A204.1 (cell line): ENCODE data around the gene SPP1.
"Not testable (repeated sequence)": the region's sequence is repeated elsewhere in the genome, so short reads cannot be mapped to it uniquely, and the experiment has no call there.

Experiments used
- FAIRE-seq: peaks from 2 replicates; lab custom pipeline; 2012; peaks lifted over from hg19 to GRCh38; lab: Jason Lieb, UNC

SPP1 gene

DNA sequence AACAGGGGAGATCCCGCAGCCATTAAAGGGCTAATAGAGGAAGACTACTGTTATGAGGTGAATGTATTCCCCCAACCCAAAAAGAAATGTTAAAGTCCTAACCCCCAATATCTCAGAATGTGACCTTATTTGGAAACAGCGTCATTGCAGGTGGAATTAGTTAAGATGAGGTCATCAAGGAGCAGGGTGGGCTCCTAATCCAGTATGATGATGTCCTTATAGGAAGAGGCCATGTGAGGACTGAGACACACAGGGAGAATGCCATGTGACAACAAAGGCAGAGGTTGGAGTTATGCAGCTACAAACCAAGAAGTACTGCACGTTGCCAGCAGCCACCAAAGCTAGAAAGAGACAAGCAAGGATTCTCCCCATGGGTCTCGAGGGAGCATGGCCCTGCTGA is 14.3 kb downstream of the SPP1 start:
- FAIRE-seq, result no peak

DNA sequence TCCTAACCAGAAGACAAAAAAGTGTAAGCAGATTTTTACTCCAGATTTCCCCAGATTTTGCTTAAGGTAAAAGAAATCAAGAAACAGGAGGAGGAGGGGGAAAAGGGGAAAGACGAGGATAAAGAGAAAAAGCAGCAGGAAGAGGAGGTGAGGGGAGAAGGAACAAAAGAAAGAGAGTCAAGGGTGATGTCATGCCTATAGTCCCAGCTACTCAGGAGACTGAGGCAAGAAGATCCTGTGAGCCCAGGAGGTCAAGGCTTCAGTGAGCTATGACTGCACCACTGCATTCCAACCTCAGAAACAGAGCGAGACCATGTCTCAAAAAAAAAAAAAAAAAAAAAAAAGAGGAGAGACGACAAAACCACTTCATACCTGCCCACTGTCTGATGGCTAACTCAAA is 19.9 kb downstream of the SPP1 start:
- no peak for FAIRE-seq

DNA sequence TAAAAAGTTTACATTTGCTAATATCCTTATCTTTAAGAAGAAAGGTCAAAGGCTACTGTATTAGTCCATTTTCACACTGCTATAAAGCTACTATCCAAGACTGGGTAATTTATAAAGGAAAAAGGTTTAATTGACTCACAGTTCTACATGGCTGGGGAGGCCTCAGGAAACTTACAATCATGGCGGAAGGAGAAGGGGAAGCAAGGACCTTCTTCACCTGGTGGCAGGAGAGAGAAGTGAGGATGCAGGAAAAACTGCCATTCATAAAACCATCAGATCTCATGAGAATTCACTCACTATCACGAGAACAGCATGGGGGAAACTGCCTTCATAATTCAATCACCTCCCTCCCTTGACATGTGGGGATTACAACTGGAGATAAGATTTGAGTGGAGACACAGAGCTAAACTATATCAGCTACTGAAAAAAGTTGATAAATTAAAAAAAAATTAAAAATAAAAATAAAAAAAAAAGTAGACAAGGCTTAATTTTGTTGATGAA is 23.7 kb downstream of the SPP1 start:
- FAIRE-seq, result not testable (repeated sequence)

DNA sequence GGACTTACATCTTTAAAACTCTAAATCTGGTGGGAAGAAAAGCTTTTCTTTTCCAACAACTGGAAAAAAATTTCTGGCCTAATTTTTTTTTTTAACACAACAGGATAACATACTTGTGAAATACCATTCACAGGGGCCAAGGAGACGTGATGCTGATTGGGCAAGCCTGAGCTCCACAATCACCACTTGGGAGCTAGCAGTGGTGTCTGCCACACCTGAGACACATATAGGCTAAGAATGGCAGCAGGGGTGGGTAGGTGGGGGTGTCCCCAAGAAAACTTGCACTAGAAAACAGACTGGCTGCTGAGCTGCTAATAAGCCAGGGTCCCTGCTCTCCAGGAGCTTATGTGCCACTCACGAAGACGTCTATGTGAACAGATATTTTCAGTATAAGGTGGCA is 26.4 kb downstream of the SPP1 start:
- FAIRE-seq, result no peak

DNA sequence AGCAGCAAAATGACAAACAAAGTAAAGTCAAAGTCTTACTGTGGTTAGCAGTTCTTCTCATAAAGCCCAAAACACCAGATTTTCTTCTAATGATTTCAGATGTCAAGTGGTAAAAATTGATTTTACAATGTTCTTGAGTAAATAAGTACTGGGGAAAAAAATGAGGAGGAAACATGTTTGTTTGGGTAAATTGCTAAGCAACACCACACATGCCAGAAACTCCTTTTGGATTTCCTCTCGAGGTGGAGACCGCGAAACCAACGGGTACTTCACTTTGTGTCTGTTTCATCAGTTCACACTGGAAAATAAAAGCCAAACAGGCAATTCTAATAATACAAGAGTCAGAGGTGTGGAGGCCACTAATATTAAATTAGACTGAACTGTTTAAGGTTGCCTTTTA is 27.3 kb downstream of the SPP1 start:
- no peak for FAIRE-seq

DNA sequence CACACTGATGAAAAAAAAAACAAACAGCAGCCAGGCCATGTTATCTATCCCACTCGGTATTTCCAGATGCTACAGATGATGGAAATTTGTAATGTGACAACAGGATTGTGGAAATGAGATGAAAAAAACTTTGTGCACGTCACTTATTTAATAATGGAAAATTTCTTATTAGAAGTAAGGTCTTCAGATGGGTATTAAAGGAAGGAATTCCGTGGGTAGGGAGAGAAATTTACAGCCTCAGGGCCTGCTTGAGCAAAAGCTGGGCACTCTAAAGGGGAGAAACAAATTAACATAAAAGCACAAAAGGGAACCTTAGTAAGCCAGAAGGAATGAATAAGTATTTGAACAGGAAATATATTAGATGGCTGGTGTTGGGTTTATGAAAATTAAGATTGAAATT is 27.7 kb downstream of the SPP1 start:
- no peak for FAIRE-seq

DNA sequence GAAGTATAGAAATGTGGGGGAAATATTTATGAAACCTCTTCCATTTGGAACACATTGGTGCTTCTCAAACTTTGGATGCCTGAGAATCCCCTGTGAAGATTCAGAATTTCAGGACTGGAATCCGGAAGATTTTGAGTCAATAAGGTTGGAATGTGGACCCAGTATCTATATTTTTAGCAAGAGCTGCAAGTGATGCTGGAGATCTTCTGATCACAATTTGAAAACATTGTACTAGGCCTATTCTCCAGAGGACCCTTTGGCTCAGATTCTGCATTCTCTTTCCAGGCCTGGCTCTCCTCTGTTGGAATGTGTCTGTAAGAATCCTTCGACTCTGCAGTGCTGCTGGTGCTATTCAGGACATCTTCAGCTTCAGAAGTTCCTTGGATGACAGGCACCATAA is 29.6 kb downstream of the SPP1 start:
- FAIRE-seq, result no peak

DNA sequence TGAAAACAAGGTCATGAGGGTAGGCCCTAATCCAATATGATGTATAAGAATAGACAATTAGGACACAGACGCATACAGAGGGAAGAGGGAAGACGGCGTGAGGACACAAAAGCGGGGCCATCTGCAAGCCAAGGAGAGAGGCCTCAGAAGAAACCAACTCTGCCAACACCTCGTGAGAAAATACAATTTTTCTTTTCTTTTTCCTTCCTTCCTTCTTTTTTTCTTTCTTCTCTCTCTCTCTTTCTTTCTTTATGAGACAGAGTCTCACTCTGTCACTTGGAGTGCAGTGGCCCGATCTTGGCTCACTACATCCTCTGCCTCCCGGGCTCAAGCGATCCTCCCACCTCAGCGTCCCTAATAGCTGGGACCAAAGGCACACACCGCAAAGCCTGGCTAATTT is 30.4 kb downstream of the SPP1 start:
- no peak for FAIRE-seq

DNA sequence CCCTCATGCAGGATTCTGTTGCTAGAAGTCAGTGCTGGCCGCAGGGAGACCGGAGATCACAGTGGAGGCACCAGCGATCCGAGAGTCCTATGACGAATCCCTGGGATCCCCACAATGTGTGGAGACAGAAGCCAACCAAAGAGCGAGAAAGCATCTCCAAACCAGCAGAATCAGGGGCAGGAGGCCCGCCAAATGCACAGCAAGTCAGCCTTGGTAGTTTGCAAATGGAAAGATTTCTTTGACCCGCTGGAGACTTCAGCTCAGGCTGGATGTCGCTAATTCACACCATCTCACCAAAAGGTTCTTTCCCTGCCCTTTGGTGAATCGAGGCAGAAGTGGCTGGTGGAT is 31.4 kb downstream of the SPP1 start:
- FAIRE-seq, result no peak

DNA sequence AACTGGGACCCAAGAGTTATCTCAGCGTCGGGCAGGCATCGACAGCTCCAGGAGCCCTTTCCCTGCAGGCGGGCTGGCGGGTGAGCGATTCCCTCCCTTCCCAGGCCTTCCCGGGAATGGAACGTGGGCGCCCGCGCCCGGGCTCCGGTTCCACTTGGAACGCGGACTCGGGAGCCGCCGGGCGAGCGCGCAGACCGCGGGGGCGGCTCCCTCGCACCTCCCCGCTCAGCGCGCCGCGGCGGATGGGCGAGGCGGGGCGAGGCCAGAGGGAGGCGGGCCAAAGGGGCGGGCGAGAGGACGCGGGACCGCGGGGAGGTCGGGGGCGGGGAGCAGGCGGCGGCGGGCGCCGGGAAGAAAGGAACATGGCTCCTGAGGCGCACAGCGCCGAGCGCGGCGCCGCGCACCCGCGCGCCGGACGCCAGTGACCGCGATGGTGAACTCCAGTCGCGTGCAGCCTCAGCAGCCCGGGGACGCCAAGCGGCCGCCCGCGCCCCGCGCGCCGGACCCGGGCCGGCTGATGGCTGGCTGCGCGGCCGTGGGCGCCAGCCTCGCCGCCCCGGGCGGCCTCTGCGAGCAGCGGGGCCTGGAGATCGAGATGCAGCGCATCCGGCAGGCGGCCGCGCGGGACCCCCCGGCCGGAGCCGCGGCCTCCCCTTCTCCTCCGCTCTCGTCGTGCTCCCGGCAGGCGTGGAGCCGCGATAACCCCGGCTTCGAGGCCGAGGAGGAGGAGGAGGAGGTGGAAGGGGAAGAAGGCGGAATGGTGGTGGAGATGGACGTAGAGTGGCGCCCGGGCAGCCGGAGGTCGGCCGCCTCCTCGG is 32.0 kb downstream of the SPP1 start, which contains the start of gene PKD2:
Gene PKD2 (plus strand): TSS at position 332 of the 818 bp plus-strand sequence. CDS start 99 bp downstream, at position 431.
- FAIRE-seq, result no peak

DNA sequence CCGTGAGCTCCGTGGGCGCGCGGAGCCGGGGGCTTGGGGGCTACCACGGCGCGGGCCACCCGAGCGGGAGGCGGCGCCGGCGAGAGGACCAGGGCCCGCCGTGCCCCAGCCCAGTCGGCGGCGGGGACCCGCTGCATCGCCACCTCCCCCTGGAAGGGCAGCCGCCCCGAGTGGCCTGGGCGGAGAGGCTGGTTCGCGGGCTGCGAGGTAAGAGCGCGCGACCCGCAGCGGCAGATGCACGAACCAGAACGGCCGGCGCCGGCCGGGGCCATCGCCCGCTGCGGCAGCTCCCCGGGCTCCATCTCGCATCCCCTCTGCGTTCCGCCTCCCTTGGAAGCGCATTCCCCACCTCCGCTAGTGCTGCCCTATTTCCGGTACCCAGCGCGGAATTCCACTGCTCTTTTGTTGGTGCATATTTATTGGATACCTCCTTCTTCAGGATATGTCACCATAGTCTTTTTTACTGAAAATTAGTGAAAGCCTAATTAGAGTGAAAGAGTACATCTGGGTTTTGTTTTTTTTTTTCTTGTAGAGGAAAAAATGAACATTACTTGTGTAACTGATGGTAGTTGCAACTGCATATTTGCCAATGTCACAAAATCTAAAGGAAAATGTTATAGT is 32.7 kb downstream of the SPP1 start:
- FAIRE-seq, result no peak

DNA sequence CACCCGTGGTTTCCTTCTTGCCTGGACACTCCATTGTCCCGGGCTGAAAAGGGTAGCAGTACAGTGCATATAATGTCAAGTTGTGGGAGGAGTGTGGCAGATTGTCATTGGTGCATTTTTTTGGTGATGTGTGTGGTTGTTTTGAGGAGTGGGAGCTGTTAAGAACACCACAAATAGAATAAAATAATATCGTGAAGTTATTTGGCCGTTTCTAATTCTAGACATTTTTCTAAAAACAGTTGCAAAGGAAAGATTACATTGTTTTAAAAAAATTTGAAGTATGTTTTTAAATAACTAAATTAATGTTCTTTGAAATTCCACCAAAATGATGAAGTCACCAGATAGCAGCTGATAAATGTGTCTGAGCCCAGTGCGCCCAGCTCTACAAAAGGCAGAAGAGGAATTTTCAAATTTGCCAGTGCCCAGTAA is 33.2 kb downstream of the SPP1 start:
- FAIRE-seq, result no peak

DNA sequence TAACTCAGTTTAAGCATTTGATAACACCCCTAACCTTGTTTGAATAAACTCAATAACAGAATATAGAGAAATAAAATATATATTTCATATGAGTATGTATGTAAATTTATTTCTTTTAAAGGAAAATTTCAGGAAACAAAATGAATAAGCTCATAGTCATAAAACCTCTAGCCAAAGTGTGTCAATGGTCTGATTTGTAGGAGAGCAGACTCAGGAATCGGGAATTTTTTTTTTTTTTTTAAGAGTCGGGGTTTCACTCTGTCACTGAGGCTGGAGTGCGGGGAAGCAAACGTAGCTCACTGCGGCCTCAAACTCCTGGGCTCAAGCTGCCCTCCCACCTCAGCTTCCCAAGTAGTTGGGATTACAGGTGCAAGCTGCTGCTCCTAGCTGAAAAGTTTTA is 34.4 kb downstream of the SPP1 start:
- FAIRE-seq, result no peak

DNA sequence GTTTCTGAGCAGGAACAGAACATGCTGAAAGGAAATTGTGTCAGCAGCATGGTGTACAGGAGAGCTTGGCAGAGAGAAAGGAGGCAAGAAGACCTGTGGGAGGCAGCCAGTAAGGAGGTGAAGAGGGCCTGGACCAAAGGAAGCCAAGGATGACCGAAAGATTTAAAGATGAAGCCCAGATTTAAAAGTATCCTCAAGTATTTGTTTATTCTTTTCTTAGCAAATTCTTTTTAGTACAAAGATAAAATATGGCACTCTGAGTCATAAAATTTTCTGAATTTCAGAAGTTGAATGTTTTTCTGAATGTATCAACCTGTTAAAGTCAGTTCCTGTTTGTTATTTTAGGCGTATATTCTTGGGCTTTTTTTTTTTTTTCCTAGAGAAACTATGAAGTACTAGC is 35.5 kb downstream of the SPP1 start:
- no peak for FAIRE-seq

DNA sequence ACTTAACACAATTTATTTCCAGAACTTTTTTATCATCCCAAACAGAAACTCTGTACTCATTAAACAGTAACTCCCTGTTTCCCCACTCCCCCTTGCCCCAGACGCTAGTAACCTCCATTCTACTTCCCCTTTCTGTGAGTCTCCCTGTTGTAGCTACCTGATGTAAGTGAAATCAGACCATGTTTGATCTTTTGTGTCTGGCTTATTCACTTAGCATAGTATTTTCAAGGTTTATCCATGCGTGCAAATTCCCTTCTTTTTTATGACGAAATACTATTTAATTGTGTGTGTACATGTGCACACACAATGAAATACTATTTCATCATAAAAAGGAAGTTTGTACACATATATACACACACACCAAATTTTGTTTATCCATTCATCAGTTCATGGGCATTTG is 37.1 kb downstream of the SPP1 start:
- no peak for FAIRE-seq

DNA sequence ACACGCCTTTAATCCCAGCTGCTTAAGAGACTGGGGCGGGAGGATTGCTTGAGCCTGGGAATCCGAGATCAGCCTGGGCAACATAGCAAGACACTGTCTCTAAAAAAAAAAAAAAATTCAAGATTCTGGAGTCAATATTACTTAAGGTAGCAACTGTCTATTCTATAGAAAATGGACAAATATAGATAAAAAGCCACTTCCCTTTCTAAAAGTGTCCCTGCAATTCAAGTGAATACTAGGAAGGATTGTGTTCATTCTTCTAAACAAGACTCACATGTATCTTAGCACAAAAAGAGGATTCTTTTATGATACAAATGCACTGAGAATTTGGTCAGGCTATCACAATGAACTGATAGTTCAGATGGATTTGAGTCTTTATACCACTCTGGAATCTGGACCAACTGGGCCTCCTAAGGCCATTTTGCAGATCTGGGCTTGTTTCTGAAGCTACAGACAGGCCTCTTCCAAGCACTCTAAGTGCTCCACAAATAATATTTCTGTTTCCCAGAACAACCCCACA is 38.9 kb downstream of the SPP1 start:
- no peak for FAIRE-seq

DNA sequence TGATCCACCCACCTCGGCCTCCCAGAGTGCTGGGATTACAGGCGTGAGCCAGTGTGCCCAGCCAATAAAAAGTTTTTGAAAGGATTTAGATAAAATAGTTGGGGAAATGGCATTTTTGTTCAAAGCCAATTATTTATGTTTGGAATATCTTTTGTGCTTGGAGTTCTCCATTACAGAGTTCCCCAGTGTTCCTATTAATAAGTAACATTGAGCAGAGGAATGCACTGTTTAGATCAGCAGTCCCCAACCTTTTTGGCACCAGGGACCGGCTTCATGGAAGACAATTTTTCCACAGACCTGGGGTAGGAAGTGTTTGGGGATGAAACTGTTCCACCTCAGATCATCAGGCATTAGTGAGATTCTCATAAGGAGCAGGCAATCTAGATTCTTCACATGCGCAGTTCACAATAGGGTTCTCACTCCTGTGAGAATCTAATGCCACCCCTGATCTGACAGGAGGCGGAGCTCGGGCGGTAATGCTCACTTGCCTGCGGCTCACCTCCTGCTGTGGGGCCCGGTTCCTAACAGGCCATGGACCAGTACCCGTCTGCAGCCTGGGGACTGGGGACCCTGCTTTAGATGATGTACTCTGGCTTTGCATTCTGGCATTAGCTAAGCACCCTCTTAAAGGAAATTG is 40.3 kb downstream of the SPP1 start:
- no peak for FAIRE-seq

DNA sequence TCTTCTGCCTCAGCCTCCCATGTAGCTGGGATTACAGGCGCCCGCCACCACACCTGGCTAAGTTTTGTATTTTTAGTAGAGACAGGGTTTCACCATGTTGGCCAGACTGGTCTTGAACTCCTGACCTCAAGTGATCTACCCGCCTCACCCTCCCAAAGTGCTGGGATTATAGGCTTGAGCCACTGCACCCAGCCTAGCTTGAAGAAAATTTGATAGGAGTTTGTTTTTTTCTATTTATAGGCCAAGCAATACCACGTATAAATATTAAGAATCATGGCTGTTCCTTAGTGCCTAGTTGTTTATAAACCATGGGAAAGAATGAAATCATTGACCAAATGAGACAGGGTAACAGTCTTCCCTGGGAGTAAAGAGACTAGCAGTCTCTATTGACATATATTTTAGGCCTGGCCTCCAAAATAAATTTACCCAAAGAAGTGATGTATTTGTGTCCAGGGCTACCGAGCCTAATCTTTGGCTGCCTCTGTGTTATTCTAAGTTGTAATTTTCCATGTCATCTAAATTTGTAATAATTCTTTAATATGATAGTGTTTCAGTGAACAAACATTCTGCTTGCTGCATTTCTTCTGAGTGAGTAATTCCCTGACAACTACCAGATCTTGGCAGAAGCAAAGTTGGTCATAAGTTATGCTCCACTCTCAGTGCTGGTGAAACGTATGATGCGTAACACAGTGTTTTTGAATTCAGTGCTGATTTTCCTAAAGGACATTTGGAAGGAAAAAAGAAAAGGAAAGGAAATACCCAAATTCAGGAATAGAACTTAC is 42.2 kb downstream of the SPP1 start:
- no peak for FAIRE-seq

DNA sequence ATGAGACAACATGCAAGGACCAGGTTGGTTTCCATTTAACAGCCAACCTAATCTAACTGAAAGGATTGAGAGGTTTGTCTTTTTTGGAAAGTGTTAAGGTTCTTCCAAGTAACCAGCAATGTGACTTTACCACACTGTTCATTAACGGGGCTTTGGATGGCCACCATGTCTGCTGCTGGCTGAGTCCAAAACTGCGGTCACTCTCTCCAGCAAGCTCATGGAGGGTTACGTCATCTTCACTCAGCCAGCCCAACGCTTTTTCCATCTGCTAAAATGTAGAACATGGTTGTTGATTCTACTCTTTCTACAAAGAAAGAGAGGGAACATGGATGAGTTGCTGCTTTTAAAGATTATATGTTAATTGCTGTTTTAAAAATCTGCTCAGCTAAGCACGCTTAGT is 43.0 kb downstream of the SPP1 start:
- no peak for FAIRE-seq

DNA sequence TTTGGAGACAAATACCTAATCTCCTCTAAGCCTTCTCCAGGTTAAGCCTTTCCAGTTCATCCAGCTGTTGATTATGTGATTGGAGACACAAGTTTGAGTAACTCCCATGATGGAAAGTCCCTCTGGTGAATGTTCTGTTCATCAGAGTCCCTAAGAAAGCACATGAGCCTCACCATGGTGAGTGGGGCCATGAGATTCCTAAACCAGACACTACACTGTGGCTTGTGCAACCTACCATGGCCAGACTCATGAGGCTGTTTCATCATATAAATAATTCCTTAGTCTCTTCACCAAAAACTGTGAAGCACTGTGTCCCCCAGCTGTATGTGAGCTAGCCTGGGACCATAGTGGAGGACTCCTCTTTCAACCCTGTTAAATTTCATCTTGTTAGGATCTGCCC is 46.3 kb downstream of the SPP1 start:
- FAIRE-seq, result no peak

DNA sequence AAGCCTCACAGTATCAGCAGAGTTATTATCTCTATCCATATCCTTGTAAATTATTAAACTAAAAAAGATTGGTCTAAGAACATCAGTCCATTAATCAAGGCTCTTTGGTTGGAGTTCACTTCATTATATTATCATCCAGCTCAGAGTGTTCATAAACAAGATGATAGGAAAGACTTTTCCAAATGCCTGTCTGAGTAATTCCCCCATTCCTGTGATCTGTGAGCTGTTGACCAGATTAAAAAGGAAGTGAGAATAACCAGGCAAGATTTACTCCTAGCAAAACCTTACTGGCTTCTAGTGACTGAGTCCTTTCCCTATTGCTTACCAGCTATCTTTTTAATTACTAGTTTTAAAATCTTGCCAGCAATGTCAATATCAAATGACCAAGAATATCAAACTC is 46.8 kb downstream of the SPP1 start:
- no peak for FAIRE-seq
